H1 (cell line): ENCODE data around the gene MARK4. TPM values are rescaled to one million over a fixed set of nuclear protein-coding genes. Genes with fewer than 3 reads are reported as not detected.

Source experiments
- polyA plus RNA-seq, 7 experiments: library from polyadenylated mRNA; depleted of rRNA in 3 of 7; stranded (reverse) in 5 of 7; unstranded in 2 of 7; fragments of >200 nt in 5 of 7; fragments of 200-250 nt in 2 of 7; gene quantifications; 1 replicate in 5 of 7; 2 replicates in 1 of 7; 4 replicates in 1 of 7; pipeline versions ENCODE4 v1.2.1 to v1.2.3, GENCODE V29; 2011 to 2013; ENCODE audit warnings: missing spikeins in 2 of 7, mixed read lengths in 2 of 7
- total RNA-seq: library from RNA; stranded (reverse); fragmentation: NEBNext Ultra II Directional; extraction: Animal tissue kit (Norgen Biotek cat#: 25700); gene quantifications from 2 replicates; pipeline ENCODE4 v1.2.1, GENCODE V29; 2021
- TF ChIP-seq, protein P1 (sequence below): fragments of 300-600 bp; sonication (generic); IDR thresholded peaks from 2 replicates; pipeline ENCODE4 v1.7.1; 2012; ENCODE audit warnings: low read length, moderate library complexity, mild to moderate bottlenecking, inconsistent platforms; ENCODE audit not compliant: insufficient replicate concordance

The MARK4 gene
- total and polyA plus RNA-seq, 2 of the 8 experiments (the other 6 are each of a cell fraction or from before 2014, with no cell fraction given): 12.3 to 49.8 TPM

DNA sequence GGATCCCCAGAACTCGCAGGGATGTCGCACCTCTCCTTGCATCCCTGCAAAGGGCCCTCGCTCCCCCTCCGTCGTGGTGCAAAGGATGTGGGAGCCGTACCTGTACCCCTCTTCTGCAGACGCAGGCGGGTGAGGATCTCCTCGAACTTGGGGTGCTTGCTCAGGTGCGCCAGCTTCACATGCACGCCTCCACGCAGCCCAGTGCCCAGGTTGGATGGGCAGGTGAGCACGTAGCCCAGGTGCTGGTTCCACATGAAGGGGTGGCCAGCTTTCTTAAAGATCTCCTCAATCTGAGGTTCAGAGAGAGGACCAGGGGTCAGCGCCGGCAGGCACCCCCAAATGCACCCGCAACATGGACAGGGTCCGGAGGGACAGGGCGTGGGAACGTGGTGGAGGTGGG, 56.3 kb downstream of the MARK4 start (continued):
- TF ChIP-seq, protein P1, sequence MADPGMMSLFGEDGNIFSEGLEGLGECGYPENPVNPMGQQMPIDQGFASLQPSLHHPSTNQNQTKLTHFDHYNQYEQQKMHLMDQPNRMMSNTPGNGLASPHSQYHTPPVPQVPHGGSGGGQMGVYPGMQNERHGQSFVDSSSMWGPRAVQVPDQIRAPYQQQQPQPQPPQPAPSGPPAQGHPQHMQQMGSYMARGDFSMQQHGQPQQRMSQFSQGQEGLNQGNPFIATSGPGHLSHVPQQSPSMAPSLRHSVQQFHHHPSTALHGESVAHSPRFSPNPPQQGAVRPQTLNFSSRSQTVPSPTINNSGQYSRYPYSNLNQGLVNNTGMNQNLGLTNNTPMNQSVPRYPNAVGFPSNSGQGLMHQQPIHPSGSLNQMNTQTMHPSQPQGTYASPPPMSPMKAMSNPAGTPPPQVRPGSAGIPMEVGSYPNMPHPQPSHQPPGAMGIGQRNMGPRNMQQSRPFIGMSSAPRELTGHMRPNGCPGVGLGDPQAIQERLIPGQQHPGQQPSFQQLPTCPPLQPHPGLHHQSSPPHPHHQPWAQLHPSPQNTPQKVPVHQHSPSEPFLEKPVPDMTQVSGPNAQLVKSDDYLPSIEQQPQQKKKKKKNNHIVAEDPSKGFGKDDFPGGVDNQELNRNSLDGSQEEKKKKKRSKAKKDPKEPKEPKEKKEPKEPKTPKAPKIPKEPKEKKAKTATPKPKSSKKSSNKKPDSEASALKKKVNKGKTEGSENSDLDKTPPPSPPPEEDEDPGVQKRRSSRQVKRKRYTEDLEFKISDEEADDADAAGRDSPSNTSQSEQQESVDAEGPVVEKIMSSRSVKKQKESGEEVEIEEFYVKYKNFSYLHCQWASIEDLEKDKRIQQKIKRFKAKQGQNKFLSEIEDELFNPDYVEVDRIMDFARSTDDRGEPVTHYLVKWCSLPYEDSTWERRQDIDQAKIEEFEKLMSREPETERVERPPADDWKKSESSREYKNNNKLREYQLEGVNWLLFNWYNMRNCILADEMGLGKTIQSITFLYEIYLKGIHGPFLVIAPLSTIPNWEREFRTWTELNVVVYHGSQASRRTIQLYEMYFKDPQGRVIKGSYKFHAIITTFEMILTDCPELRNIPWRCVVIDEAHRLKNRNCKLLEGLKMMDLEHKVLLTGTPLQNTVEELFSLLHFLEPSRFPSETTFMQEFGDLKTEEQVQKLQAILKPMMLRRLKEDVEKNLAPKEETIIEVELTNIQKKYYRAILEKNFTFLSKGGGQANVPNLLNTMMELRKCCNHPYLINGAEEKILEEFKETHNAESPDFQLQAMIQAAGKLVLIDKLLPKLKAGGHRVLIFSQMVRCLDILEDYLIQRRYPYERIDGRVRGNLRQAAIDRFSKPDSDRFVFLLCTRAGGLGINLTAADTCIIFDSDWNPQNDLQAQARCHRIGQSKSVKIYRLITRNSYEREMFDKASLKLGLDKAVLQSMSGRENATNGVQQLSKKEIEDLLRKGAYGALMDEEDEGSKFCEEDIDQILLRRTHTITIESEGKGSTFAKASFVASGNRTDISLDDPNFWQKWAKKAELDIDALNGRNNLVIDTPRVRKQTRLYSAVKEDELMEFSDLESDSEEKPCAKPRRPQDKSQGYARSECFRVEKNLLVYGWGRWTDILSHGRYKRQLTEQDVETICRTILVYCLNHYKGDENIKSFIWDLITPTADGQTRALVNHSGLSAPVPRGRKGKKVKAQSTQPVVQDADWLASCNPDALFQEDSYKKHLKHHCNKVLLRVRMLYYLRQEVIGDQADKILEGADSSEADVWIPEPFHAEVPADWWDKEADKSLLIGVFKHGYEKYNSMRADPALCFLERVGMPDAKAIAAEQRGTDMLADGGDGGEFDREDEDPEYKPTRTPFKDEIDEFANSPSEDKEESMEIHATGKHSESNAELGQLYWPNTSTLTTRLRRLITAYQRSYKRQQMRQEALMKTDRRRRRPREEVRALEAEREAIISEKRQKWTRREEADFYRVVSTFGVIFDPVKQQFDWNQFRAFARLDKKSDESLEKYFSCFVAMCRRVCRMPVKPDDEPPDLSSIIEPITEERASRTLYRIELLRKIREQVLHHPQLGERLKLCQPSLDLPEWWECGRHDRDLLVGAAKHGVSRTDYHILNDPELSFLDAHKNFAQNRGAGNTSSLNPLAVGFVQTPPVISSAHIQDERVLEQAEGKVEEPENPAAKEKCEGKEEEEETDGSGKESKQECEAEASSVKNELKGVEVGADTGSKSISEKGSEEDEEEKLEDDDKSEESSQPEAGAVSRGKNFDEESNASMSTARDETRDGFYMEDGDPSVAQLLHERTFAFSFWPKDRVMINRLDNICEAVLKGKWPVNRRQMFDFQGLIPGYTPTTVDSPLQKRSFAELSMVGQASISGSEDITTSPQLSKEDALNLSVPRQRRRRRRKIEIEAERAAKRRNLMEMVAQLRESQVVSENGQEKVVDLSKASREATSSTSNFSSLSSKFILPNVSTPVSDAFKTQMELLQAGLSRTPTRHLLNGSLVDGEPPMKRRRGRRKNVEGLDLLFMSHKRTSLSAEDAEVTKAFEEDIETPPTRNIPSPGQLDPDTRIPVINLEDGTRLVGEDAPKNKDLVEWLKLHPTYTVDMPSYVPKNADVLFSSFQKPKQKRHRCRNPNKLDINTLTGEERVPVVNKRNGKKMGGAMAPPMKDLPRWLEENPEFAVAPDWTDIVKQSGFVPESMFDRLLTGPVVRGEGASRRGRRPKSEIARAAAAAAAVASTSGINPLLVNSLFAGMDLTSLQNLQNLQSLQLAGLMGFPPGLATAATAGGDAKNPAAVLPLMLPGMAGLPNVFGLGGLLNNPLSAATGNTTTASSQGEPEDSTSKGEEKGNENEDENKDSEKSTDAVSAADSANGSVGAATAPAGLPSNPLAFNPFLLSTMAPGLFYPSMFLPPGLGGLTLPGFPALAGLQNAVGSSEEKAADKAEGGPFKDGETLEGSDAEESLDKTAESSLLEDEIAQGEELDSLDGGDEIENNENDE: no peak
